Measurements from ENCODE around the gene CREG2.

Gene CREG2, protein sequence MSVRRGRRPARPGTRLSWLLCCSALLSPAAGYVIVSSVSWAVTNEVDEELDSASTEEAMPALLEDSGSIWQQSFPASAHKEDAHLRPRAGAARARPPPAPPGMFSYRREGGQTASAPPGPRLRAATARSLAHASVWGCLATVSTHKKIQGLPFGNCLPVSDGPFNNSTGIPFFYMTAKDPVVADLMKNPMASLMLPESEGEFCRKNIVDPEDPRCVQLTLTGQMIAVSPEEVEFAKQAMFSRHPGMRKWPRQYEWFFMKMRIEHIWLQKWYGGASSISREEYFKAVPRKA

DNA sequence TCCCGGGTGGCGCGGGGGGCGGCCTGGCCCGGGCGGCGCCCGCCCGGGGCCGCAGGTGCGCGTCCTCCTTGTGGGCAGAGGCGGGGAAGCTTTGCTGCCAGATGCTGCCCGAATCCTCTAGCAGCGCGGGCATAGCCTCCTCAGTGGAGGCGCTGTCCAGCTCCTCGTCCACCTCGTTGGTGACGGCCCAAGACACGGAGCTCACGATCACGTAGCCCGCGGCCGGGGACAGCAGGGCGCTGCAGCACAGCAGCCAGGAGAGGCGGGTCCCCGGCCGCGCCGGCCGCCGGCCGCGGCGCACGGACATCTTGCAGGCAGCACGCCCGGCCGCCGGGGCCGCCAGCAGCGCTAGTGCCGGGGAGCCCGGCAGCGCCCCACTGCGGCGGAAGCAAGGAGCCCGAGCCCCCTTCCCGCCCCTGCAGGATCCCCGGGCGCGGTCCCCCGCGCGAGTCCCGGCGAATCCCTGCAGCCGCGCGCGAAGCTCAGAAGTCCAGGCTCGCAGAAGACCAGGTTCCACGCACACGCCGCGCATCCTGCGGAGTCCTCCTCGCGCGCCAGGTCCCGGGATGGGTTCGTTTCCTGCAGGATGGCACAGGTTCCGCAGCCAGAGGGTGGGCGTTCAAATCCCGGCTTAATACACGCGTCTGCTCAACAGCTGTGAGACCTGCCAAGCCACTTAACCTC, at the start of gene CREG2:
TSS of gene CREG2 (minus strand) at position 353 of the 684 bp plus-strand sequence. CDS start at position 307, 46 bp downstream.
- peak; percentile 66 for DNase-seq (ENCODE audit: low spot score)

- no peak for DNase-seq (ENCODE audit: low spot score)
Measured at GRCh38 chr2:101435001-101435862, 47.9 kb upstream of the CREG2 start.

GRCh38 chr2:101433465-101433864, 46.2 kb upstream of the CREG2 start:
- no peak for DNase-seq (ENCODE audit: low spot score)

GRCh38 chr2:101432411-101433181, 45.3 kb upstream of the CREG2 start:
- no peak for DNase-seq (ENCODE audit: low spot score)

GRCh38 chr2:101431486-101431885, 44.2 kb upstream of the CREG2 start:
- no peak for DNase-seq (ENCODE audit: low spot score)

GRCh38 chr2:101430156-101430555, 42.9 kb upstream of the CREG2 start:
- no peak for DNase-seq (ENCODE audit: low spot score)

DNA sequence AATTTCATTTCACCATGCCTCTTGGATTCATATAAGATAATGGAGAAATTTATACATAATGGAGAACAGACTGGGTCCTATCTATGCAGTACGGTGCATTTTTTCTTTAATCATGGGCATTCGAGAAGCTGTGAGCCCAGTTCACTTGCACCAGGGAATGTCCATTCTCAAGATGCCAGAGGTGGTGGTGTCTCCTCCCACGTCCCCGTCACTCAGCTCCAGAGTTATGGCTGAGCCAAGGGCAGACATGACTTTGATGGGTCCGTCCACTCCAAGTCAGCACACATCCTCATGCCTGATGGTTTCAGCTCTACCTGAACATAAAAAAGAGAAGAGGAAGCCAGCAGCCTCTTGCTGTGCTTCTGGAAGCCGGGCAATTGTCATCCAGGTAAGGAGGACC, 42.1 kb upstream of the CREG2 start:
- no peak for DNase-seq (ENCODE audit: low spot score)

DNA sequence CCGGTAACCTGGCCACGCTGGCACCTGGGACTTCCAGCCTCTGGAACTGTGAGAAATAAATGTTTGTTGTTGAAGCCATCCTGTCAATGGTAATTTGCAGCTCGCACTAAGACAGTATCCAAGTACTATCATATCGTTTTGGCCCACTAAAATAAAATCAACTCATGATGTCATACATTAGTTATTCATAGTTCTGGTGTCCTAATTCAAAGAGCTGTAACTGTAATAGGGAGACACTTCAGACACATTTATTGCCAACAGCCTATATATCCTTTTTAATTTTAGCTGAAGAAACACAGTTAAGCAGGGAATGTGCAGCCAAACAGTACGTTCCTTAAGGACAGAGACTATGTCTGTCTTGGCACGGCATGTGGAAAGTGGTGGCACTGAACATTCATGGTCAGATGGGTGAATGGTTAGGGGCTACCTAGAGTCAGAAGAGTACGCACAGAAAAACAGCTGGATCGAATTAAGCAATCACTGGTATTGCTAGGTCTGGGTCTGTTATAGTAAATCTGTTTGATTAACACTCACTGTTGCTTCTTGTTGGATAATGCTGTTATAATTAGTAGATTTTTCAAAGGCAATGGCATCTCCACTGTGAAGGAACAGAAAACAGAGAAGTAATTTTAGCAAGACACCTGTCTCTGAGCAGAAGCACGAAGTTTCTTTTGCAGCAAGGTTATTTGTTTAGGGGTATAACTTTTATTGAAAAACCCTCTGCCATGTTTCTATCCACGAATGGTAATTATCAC, 41.3 kb upstream of the CREG2 start:
- no peak for DNase-seq (ENCODE audit: low spot score)

DNA sequence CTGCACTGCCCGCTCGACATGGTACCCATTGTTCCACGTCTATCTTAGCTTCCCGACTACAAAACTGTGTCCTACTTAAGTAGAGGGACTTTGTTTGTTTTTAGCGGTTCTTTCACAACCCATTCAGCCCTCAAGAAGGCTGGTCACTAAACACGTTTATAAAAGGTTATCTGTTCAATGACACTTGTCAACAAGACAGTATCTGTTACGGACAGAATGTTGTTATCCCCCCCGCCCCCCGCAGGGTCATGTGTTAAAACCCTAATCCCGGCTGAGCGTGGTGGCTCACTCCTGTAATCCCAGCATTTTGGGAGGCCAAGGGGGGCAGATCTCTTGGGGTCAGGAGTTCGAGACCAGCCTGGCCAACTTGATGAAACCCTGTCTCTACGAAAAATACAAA, 40.4 kb upstream of the CREG2 start:
- no peak for DNase-seq (ENCODE audit: low spot score)

GRCh38 chr2:101427240-101427639, 39.9 kb upstream of the CREG2 start:
- DNase-seq (ENCODE audit: low spot score), result no peak

DNA sequence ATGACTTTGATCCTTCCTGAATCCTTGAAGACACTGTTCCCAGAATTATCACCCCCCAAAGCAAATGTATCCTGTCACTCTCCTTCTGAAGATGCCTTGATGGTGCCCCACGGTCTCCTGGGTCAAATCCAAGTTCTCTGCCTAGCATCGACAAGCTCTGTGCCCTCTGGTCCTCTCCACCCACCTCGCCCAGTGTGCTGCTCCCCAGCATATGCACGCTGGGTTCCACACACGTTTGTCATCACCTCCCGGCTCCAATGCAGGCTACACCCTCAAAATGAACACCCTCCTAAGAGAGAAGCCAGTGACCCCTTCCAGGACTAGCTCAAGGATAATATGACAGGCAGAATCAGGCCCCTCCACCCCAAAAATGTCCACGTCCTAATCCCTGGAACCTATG, 39.5 kb upstream of the CREG2 start:
- DNase-seq (ENCODE audit: low spot score), result no peak

DNA sequence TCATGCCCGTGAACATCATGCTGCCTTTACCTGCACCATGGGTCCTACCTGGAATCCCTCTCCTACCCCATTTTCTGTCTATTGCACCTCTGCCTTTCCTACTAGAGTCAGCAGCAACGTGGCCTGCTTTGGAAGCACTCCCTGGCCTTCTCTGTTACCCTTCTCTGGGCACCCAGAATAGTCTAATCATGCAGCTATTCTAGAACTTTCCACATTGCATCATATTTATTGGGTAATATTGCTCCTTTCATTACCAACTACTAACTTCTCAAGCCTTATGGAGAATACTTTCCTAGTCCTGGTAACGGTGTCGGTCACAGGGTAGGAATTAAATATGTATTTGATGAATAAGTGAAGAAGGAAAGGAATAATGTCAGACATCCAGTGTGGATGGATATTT, 33.3 kb upstream of the CREG2 start:
- no peak for DNase-seq (ENCODE audit: low spot score)

GRCh38 chr2:101419096-101419663, 31.9 kb upstream of the CREG2 start:
- peak; percentile 66 for DNase-seq (ENCODE audit: low spot score)

DNA sequence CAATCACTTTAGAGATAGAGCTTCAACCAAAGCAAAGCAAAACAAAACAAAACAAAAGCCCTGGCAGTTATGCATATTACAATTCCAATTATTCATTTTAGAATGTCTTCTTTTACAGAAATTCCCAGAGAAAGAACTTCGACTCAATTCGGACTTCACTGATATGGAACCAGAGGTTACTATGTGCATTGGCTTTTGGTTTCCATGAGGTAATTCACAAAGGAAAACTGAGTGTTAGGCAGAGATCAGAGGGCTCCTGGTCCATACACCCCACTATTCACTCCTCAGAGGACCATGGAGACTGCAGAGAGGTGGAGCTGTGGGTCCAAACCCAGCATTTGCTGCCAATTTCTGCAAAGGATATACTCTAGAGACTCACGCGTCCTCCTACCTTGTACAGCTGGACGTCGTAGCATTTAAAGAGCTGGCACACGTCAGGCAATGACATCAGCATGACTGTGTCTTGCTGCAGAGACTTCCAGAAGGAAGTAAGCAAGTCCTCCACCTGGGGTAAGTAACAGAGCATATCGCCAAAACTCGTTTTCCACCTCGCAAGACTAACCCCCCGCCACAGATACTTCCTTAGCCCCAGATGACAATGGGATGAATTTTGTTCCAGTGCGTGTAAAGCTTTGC, 31.3 kb upstream of the CREG2 start:
- DNase-seq (ENCODE audit: low spot score), result no peak

DNA sequence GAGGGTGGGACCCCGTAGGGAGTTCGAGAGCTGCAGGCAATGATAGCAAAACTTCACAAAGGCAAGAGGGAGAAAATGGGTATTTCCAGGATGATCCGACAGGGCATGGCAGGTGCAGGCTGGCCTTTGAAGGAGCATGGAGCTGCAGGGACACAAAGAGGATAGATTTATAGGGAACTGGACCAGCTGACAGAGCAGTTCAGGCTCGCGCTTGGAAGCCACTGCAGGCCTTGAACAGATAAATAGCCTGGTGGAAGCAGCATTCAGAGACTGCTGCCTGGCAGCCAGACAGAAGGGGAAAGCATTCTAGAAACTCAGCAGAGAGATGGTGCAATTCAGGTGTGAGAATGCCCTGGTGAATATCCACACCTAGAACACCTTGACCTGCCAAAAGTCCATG, 29.3 kb upstream of the CREG2 start:
- no peak for DNase-seq (ENCODE audit: low spot score)

DNA sequence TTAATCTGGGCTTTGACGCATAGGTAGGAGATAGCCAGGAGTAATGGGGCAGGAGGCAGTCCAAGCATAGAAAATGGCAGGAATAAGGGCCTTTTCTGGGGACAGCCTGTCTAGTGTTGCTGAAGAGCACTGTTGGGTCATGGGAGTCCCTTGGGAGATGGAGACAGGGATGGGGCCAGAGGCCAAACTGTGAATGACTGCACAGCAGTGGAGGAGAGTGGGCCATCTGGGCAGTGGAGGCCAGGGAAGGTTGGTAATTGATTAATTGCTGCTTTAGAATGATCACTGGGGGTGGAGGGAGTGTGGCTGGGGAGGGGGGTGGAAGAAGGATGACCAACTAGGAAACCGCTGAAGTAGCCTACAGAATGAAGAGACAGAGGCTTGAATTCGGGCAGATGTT, 28.6 kb upstream of the CREG2 start:
- no peak for DNase-seq (ENCODE audit: low spot score)

- no peak for DNase-seq (ENCODE audit: low spot score)
Measured at GRCh38 chr2:101415220-101415619, 27.9 kb upstream of the CREG2 start.

DNA sequence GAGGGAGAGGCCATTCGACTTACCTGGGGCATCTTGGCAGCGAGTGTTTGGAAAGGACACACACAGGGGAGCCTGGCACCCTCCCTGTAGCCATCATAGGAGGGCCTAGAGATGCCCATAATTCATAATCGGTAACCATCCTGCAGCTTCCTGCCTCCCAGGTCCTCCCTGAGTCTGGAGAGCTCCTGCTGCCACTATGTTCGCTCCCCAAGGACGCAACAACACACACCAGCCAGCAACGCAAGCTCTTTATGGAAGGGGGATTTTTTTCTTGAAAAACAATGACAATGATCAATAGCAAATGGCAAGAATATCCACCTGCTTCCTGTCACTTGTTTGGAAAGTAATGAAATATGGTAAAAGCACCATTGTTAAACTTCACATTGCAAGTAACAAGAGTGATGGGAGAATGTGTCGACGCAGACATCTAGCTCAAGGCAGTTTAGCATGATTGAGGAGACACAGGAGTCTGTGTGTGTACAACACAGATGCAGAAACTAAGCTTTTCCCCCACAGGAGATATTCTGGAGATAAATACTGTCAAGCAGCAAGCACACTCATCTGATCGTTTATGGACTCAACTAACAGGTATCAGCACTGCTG, 24.9 kb upstream of the CREG2 start:
- DNase-seq (ENCODE audit: low spot score), result no peak

- no peak for DNase-seq (ENCODE audit: low spot score)
Measured at GRCh38 chr2:101410746-101411145, 23.4 kb upstream of the CREG2 start.

GRCh38 chr2:101410114-101410513, 22.8 kb upstream of the CREG2 start:
- no peak for DNase-seq (ENCODE audit: low spot score)

All from SW480 (cell line).